ENCODE measurements around the gene HUWE1.

The HUWE1 gene

DNA sequence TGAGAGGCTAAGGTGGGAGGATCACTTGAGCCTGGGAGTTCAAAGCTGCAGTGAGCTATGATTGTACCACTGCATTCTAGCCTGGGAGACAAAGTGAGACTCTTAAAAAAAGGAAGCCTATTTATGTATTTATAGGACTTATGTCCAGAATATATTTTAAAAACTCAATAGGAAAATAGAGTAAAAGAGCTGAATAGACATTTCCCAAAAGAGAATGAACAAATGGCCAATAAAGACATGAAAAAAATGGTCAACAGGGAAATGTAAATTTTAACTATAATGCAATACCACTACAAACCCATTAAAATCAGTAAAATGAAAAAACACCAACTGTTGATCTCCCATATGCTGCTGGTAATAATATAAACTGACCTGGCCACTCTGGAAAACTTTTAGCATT lies 115.0 kb downstream of the HUWE1 start:
- H3K4me3 ChIP-seq (replicated peaks; ENCODE audit: low read depth, low read length): no peak overlapping the region
- TF ChIP-seq, protein P1, sequence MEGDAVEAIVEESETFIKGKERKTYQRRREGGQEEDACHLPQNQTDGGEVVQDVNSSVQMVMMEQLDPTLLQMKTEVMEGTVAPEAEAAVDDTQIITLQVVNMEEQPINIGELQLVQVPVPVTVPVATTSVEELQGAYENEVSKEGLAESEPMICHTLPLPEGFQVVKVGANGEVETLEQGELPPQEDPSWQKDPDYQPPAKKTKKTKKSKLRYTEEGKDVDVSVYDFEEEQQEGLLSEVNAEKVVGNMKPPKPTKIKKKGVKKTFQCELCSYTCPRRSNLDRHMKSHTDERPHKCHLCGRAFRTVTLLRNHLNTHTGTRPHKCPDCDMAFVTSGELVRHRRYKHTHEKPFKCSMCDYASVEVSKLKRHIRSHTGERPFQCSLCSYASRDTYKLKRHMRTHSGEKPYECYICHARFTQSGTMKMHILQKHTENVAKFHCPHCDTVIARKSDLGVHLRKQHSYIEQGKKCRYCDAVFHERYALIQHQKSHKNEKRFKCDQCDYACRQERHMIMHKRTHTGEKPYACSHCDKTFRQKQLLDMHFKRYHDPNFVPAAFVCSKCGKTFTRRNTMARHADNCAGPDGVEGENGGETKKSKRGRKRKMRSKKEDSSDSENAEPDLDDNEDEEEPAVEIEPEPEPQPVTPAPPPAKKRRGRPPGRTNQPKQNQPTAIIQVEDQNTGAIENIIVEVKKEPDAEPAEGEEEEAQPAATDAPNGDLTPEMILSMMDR (IDR thresholded peaks at IDR 0.05; ENCODE audit: low read depth, low read length, missing control alignments): no peak
- no peak for DNase-seq (ENCODE audit: extremely low read depth, low read depth)

DNA sequence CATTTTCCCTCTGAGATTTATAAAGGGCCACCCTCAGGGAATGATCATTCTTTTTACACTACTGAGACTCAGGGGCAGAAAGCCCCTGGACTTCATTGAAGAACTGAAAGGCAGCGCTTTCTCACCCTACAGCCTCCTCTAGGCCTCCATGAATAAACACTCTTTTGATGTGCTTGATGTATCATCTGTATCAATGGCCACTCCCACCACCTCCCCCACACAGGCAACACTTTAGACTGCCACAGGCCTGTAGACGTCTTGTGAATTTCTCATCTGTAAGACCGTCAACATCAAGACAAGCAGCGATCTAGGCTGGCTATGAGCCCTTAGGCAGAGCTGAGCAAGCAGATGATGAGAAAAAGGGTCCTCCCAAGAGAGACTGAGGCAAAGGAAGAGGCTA lies 123.2 kb downstream of the HUWE1 start:
- DNase-seq (ENCODE audit: extremely low read depth, low read depth): no peak
- no peak overlapping the region for H3K4me3 ChIP-seq (replicated peaks; ENCODE audit: low read depth, low read length)
- TF ChIP-seq, protein P1 (IDR thresholded peaks at IDR 0.05; ENCODE audit: low read depth, low read length, missing control alignments): no peak

DNA sequence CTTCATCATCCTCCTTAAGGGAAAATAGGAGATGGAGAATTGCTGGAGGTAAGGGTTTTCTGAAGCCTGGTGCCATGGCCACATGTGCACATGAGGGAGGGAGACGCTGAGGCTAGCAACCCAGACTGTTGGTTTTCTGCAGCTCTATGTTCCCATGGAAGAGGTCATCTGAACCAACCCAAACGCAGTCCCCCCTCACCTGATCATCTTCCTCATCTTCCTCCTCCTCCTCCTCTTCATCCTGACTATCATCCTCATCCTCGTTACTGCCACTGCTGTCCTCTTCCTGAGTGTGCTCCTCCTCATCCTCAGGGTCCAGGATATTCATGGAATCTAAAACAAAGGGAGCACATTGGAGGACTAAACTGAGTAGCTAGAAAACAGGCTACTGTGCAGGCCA lies 124.6 kb downstream of the HUWE1 start:
- no peak for DNase-seq (ENCODE audit: extremely low read depth, low read depth)
- H3K4me3 ChIP-seq (replicated peaks; ENCODE audit: low read depth, low read length): no peak overlapping the region
- TF ChIP-seq, protein P1 (IDR thresholded peaks at IDR 0.05; ENCODE audit: low read depth, low read length, missing control alignments): no peak

DNA sequence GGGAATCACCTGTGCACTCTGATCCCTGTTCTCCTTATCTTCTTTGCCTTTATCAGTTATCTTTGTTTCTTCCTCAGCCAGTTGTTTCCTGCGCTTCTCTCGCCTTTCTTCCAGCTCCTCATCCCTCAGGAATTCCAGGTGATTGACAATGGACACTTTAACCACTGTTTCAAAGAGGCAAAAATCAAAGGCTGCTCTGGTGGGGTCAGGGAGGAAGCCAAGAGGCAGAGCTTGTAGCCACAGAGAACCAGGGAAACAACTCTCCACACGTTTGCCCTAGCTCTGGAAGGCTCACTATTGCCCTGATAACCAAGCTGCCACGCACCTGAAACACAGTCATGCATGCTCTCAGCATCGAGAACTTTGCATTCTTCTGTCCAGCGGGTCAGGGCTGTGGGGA lies 127.9 kb downstream of the HUWE1 start:
- no peak overlapping the region for H3K4me3 ChIP-seq (replicated peaks; ENCODE audit: low read depth, low read length)
- no peak for DNase-seq (ENCODE audit: extremely low read depth, low read depth)
- TF ChIP-seq, protein P1 (IDR thresholded peaks at IDR 0.05; ENCODE audit: low read depth, low read length, missing control alignments): no peak

DNA sequence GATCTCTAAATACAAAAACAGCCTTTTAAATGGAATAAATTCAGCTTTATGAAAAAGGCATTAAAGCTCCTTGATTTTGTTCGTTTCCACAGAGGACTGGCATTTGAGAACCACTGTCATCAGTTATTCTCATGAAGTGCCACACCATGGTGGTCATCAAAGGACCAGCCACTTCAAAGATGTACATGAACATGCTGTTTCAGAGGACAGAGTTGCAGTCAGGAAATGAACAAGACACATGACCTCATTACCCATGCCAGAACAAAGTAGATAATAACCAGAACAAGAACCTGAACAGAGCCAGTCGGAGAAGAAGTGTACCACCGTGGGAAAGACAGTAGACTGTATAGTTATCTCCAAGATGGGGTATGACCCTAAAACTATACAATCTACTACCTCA lies 129.7 kb downstream of the HUWE1 start:
- TF ChIP-seq, protein P1 (IDR thresholded peaks at IDR 0.05; ENCODE audit: low read depth, low read length, missing control alignments): no peak
- no peak for DNase-seq (ENCODE audit: extremely low read depth, low read depth)
- no peak overlapping the region for H3K4me3 ChIP-seq (replicated peaks; ENCODE audit: low read depth, low read length)

DNA sequence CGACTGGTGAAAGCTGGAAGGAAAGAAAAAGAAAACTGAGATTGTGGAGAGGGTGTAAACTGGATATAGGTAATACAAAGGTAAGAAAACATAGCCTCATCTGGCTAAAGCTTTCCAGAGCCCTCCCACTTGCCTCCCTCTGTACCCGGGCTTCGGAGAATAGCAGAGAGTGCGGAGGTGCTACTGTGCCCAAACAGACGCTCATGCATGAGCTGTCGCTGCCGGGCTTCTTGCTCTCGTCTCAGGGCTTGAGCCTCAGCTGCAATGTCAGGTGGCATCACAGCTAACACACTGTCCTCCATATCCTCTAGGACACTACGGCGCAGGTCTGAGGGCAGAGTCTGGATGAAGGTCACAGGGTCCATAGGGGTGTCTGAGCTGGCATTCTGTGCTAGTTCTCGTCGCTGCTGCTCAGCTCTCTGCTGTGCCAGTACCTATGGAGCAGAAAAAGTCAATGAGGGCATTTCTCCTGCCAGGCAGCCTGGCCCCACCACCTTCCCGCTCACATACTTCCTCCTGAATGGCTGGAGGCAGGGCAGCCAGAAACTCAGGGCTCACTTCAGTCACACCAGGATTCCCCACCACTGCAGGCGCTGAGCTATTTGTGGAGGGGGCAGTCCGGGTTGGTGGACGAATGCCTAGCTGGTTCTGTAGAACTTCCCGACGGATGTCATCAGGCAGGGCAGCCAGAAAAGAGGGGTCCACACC lies 135.6 kb downstream of the HUWE1 start:
- TF ChIP-seq, protein P1 (IDR thresholded peaks at IDR 0.05; ENCODE audit: low read depth, low read length, missing control alignments): no peak
- H3K4me3 ChIP-seq (replicated peaks; ENCODE audit: low read depth, low read length): no peak overlapping the region
- no peak for DNase-seq (ENCODE audit: extremely low read depth, low read depth)

DNA sequence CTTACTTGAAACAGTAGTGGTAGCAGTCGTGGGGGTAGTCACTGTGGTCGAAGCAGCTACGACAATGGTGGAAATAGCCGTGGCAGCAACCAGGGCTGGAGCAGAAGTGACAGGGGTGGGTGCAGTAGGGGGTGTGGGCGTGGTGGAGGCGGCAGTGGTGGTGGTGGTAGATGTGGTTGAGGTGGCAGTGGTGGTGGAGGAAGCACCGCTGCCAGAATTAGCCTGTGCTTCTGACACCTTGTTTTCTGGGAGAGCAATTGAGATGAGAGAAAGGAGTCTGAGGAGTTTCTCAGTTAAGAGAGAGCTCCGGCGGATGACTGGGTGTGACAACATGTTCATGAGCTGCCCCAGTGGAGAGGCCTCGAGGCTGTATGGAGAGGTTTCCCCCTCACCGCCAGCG lies 138.9 kb downstream of the HUWE1 start:
- no peak for DNase-seq (ENCODE audit: extremely low read depth, low read depth)
- TF ChIP-seq, protein P1 (IDR thresholded peaks at IDR 0.05; ENCODE audit: low read depth, low read length, missing control alignments): no peak
- no peak overlapping the region for H3K4me3 ChIP-seq (replicated peaks; ENCODE audit: low read depth, low read length)
